HCT116 (cell line): Measurements from ENCODE around the gene MYL4. TPM values are rescaled to one million over a fixed set of nuclear protein-coding genes. Genes with fewer than 3 reads are reported as not detected.

Source experiments
- ATAC-seq: fragments of 200-7000 bp; cut with Tn5 transposase; 2 replicates; pipeline ENCODE4 v1.9.1; 2020; ENCODE audit warnings: mild to moderate bottlenecking, moderate library complexity
- BruUV-seq: library from RNA; stranded (reverse); fragments of 400-500 nt; replicated peaks from 2 replicates; lab custom pipeline; 2021; lab: Mats Ljungman, UMichigan
- CTCF ChIA-PET: fragments of 300-600 bp; sonication (Branson Sonifier 250); formaldehyde crosslinking; loops from one replicate; lab custom pipeline; 2021; ENCODE audit warnings: antibody characterized with exemption; lab: Charles Lee
- POLR2A ChIA-PET: fragments of 300-600, 350-600 bp; sonication (Branson Sonifier 250); formaldehyde crosslinking; loops from one replicate; lab custom pipeline; 2021; ENCODE audit warnings: antibody characterized with exemption; lab: Charles Lee
- RAD21 ChIA-PET, 2 experiments: fragments of 300-600 bp; sonication (Branson Sonifier 250); formaldehyde crosslinking; loops; one replicate each; lab custom pipeline; 2023; ENCODE audit warnings: low total read pairs in 2 of 2; ENCODE audit not compliant: uncharacterized antibody in 2 of 2, unreplicated experiment in 2 of 2, low non-redundant PET in 1 of 2; lab: Charles Lee
- DNase-seq: peaks from one replicate; pipeline ENCODE4 v3.0.0-alpha.2; 2010; ENCODE audit warnings: low read depth, low spot score
- H2AFZ ChIP-seq: fragments of 200-600 bp; shearing (Covaris generic), sonication (generic); 2 replicates; pipeline ENCODE4 v1.6.1; 2017; ENCODE audit warnings: low read depth, mixed run types, mixed read lengths, antibody characterized with exemption, low read length; ENCODE audit not compliant: poor library complexity, severe bottlenecking
- H3K27ac ChIP-seq: 2 replicates; pipeline ENCODE4 v1.5.1; 2012; ENCODE audit warnings: low read depth, low read length
- H3K27me3 ChIP-seq: fragments of 200-600 bp; sonication (generic); 2 replicates; pipeline ENCODE4 v1.6.1; 2016; ENCODE audit warnings: mixed run types, low read length, mixed read lengths; ENCODE audit not compliant: insufficient read depth
- H3K36me3 ChIP-seq, 2 experiments: fragments of 200-500 bp in 1 of 2; fragments of 200-600 bp in 1 of 2; sonication (Bioruptor generic) in 1 of 2; sonication (generic) in 1 of 2; 2 replicates each; pipeline versions ENCODE4 v1.5.1 to v1.6.1; 2014 to 2016; ENCODE audit warnings: low read length in 2 of 2, inconsistent platforms in 1 of 2, mixed read lengths in 1 of 2, mixed run types in 1 of 2; ENCODE audit not compliant: insufficient read depth in 2 of 2, control insufficient read depth in 1 of 2
- H3K4me1 ChIP-seq, 2 experiments: fragments of 200-600 bp in 1 of 2; sonication (generic) in 1 of 2; 2 replicates each; pipeline versions ENCODE4 v1.5.1 to v1.6.1; 2012 to 2017; ENCODE audit warnings: low read length in 2 of 2, inconsistent platforms in 1 of 2, mild to moderate bottlenecking in 1 of 2, mixed read lengths in 1 of 2, mixed run types in 1 of 2, moderate library complexity in 1 of 2; ENCODE audit not compliant: insufficient read depth in 2 of 2, control insufficient read depth in 1 of 2
- H3K4me2 ChIP-seq: fragments of 200-600 bp; sonication (generic); 2 replicates; pipeline ENCODE4 v1.6.1; 2017; ENCODE audit warnings: mixed run types, low read length, mixed read lengths
- H3K4me3 ChIP-seq, 2 experiments: fragments of 200-600 bp in 1 of 2; sonication (generic) in 1 of 2; replicated peaks in 1 of 2; 2 replicates each; pipeline ENCODE4 v1.5.1; 2011 to 2016; ENCODE audit warnings: low read length in 2 of 2, control low read depth in 1 of 2, low read depth in 1 of 2, mild to moderate bottlenecking in 1 of 2, mixed read lengths in 1 of 2, mixed run types in 1 of 2
- H3K79me2 ChIP-seq: fragments of 200-600 bp; sonication (generic); 2 replicates; pipeline ENCODE4 v1.6.1; 2017; ENCODE audit warnings: mild to moderate bottlenecking, mixed run types, low read length, moderate library complexity, mixed read lengths; ENCODE audit not compliant: insufficient read depth
- H3K9ac ChIP-seq: fragments of 200-600 bp; sonication (generic); 2 replicates; pipeline ENCODE4 v1.6.1; 2016; ENCODE audit warnings: low read length, mixed read lengths
- H3K9me2 ChIP-seq: fragments of 200-600 bp; sonication (generic), shearing (Covaris generic); 2 replicates; pipeline ENCODE4 v1.6.1; 2017; ENCODE audit warnings: mixed run types, mild to moderate bottlenecking, moderate library complexity; ENCODE audit not compliant: insufficient read depth
- H3K9me3 ChIP-seq, 2 experiments: fragments of 200-500 bp in 1 of 2; fragments of 200-600 bp in 1 of 2; sonication (Bioruptor generic) in 1 of 2; sonication (generic) in 1 of 2; 2 replicates each; pipeline ENCODE4 v1.6.1; 2014 to 2017; ENCODE audit warnings: low read length in 2 of 2, mixed read lengths in 2 of 2, inconsistent platforms in 1 of 2, low read depth in 1 of 2, mild to moderate bottlenecking in 1 of 2, mixed run types in 1 of 2, moderate library complexity in 1 of 2; ENCODE audit not compliant: control insufficient read depth in 1 of 2, insufficient read depth in 1 of 2
- H4K20me1 ChIP-seq: fragments of 200-600 bp; sonication (generic), shearing (Covaris generic); 2 replicates; pipeline ENCODE4 v1.6.1; 2017; ENCODE audit warnings: mixed run types, mild to moderate bottlenecking, moderate library complexity; ENCODE audit not compliant: insufficient read depth
- CTCF ChIP-seq, 3 experiments: fragments of 200-600 bp in 1 of 3; sonication (generic) in 1 of 3; IDR thresholded peaks in 2 of 3; conservative IDR thresholded peaks in 1 of 3; 2 replicates each; pipeline ENCODE4 v1.5.1; 2012 to 2017; ENCODE audit warnings: low read depth in 2 of 3, low read length in 2 of 3, antibody characterized with exemption in 1 of 3, borderline replicate concordance in 1 of 3, control low read depth in 1 of 3, mild to moderate bottlenecking in 1 of 3, mixed read lengths in 1 of 3, mixed run types in 1 of 3, moderate library complexity in 1 of 3; ENCODE audit not compliant: insufficient read depth in 1 of 3
- REST ChIP-seq: IDR thresholded peaks from 2 replicates; pipeline ENCODE4 v1.6.1; 2012; ENCODE audit warnings: low read depth
- ZFX ChIP-seq: fragments of 450-650 bp; IDR thresholded peaks from 2 replicates; pipeline ENCODE4 v1.6.1; 2017
- intact Hi-C: fragments of 100-400 bp; cut with micrococcal nuclease; formaldehyde crosslinking; loops from 2 replicates; pipeline ENCODE4 v1.10.0; 2022
- total RNA-seq: library from RNA; stranded (reverse); gene quantifications from one replicate; pipeline ENCODE4 v1.2.1, GENCODE V29; 2021; ENCODE audit not compliant: unreplicated experiment

MYL4 gene
- total RNA-seq, 1 experiment from 2014 or later = 0.32 TPM

- ChIA-PET CTCF (no interaction called here), POLR2A (no interaction called here), RAD21 (no interaction called here)
- H3K36me3 ChIP-seq = no peaks in the 10 kb centered on the region
- H3K4me3 ChIP-seq = no peak overlapping the region
- H3K27ac ChIP-seq = no peak overlapping the region
- no peak for ATAC-seq
- peaks cover 0 to 26% of the 10 kb centered on the region in 2 experiments; a peak in 2 of 4 replicates for H3K4me1 ChIP-seq
- no peak for DNase-seq
- H3K9me3 ChIP-seq = no peaks in the 10 kb centered on the region; a peak in 1 of 4 replicates
- H3K27me3 ChIP-seq = no peaks in the 10 kb centered on the region
- no TSS peak for BruUV-seq
- no peak overlapping the region for H3K9ac ChIP-seq
- H2AFZ ChIP-seq = no peak overlapping the region
- H3K9me2 ChIP-seq = no peaks in the 10 kb centered on the region
- TF ChIP-seq CTCF (IDR thresholded peaks at IDR 0.05 in 2 of 3, conservative IDR thresholded peaks at IDR 0.05 in 1 of 3; ENCODE audit: borderline replicate concordance in 1 of 3, insufficient read depth in 1 of 3, low read depth in 2 of 3, low read length in 2 of 3) (no peak), REST (no peak), ZFX (no peak)
- H3K4me2 ChIP-seq = no peak overlapping the region
- H3K79me2 ChIP-seq = no peaks in the 10 kb centered on the region
- intact Hi-C loops = no loop called here
- H4K20me1 ChIP-seq = no peaks in the 10 kb centered on the region
These were observed 53.4 kb downstream of the MYL4 start for GRCh38 chr17:47262586-47262985.
